ENCODE results near the gene MINDY3. TPM values are rescaled to one million over a fixed set of nuclear protein-coding genes. Genes with fewer than 3 reads are reported as not detected.

The MINDY3 gene
- polyA plus RNA-seq, 1 donor (not counting 4 experiments of a cell fraction or from before 2014, with no cell fraction given): 22.1 TPM

DNA sequence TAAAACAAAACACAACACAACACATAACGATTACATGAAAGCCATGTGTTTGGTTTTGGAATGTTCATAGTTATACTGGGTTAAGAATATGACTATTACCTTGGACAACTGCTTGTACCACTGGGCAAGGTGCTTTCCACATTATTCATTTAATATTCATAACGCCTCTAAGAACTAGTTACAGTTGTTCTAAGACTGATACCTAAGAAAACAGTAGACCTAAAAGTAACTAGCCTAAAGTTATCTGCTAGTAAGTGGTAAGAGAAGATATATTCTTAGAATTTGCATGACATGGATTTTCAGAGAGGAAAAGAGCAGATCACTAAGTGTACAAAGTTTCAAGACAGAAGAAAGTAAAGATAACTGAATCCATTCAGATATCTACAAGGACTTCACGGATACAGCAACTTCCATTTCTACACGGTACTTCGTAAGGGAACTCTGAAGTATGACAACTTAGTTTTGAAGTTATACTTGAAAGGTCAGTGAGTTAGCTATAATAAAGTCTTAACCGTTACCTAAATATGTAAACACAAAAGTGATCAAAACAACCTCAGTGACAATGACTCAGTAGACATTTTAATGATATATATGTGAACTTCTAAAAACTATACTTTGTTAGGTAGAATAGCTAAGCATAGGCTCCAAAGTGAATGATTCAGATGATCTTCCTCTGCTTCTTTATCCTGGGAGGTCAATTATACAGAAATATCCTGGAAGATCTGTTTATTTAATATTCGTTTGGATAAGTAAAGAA is 65.1 kb downstream of the MINDY3 start:
- FAIRE-seq: no peak
- TF ChIP-seq CTCF (optimal IDR thresholded peaks at IDR 0.05 in 1 of 3, IDR thresholded peaks at IDR 0.05 in 1 of 3, conservative IDR thresholded peaks at IDR 0.05 in 1 of 3; ENCODE audit: extremely low read depth in 1 of 3, insufficient read depth in 2 of 3, low read length in 3 of 3) (no peak), EZH2 (IDR thresholded peaks at IDR 0.05; ENCODE audit: low read length) (no peak)
- Histone ChIP-seq H3K9me3 (ENCODE audit: control insufficient read depth, low read depth, low read length) (no peaks in the 10 kb centered on the region), H3K4me2 (ENCODE audit: control insufficient read depth, extremely low read depth, insufficient read depth, low read depth, low read length) (no peak overlapping the region), H3K9me1 (ENCODE audit: control insufficient read depth, extremely low read depth, insufficient read depth, low read length) (no peaks in the 10 kb centered on the region), H4K20me1 (ENCODE audit: control insufficient read depth, extremely low read depth, insufficient read depth, low read length) (no peaks in the 10 kb centered on the region), H3K4me1 (ENCODE audit: control insufficient read depth, extremely low read depth, insufficient read depth, low read length) (no peaks in the 10 kb centered on the region), H3K4me3 (ENCODE audit: control insufficient read depth in 2 of 3, extremely low read depth in 1 of 3, insufficient read depth in 2 of 3, low read depth in 1 of 3, low read length in 3 of 3) (no peak overlapping the region), H3K36me3 (ENCODE audit: control insufficient read depth in 2 of 2, extremely low read depth in 1 of 2, insufficient read depth in 2 of 2, low read length in 2 of 2) (peaks cover 0 to 1% of the 10 kb centered on the region in 2 experiments), H3K79me2 (ENCODE audit: control insufficient read depth, insufficient read depth, low read length) (no peaks in the 10 kb centered on the region), H3K9ac (ENCODE audit: control insufficient read depth, extremely low read depth, insufficient read depth, low read length) (no peak overlapping the region), H2AFZ (ENCODE audit: control insufficient read depth, low read length) (no peak overlapping the region), H3K27me3 (ENCODE audit: control insufficient read depth, extremely low read depth, insufficient read depth, low read length) (no peaks in the 10 kb centered on the region), H3K27ac (ENCODE audit: control insufficient read depth, insufficient read depth, low read length) (no peak overlapping the region)
- no peak for DNase-seq (ENCODE audit: low read depth, low spot score)
- dilution Hi-C loops (cut with MboI; ENCODE audit: extremely low pct_ligation_motif_present, low sequenced_read_pairs): no loop called here

DNA sequence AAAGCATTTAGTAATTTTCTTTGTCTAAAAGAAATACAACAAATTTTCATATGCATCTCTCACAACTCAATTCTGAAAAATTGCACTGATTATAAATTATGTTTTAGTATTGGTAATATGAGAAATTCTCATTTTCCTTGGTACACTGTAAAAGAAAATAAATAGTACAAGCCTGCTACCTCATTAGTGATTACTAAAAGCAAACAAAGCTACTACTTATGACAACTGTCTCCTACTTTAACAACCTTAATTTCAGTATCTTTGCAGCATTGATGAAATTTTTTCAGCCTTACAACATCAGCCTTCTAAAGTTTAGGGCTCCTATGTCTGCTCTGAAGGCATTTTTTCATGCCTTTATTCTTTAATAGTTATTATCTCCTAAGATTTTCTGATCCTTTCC is 65.7 kb downstream of the MINDY3 start:
- TF ChIP-seq CTCF (optimal IDR thresholded peaks at IDR 0.05 in 1 of 3, IDR thresholded peaks at IDR 0.05 in 1 of 3, conservative IDR thresholded peaks at IDR 0.05 in 1 of 3; ENCODE audit: extremely low read depth in 1 of 3, insufficient read depth in 2 of 3, low read length in 3 of 3): no peak
- no peak for TF ChIP-seq EZH2 (IDR thresholded peaks at IDR 0.05; ENCODE audit: low read length)
- H3K9ac ChIP-seq (ENCODE audit: control insufficient read depth, extremely low read depth, insufficient read depth, low read length): no peak overlapping the region
- H3K27me3 ChIP-seq (ENCODE audit: control insufficient read depth, extremely low read depth, insufficient read depth, low read length): no peaks in the 10 kb centered on the region
- no peak overlapping the region for H2AFZ ChIP-seq (ENCODE audit: control insufficient read depth, low read length)
- FAIRE-seq (no peak), DNase-seq (ENCODE audit: low read depth, low spot score) (no peak)
- no peak overlapping the region for H3K4me2 ChIP-seq (ENCODE audit: control insufficient read depth, extremely low read depth, insufficient read depth, low read depth, low read length)
- dilution Hi-C loops (cut with MboI; ENCODE audit: extremely low pct_ligation_motif_present, low sequenced_read_pairs): no loop called here
- H3K79me2 ChIP-seq (ENCODE audit: control insufficient read depth, insufficient read depth, low read length): no peaks in the 10 kb centered on the region
- no peaks in the 10 kb centered on the region for H4K20me1 ChIP-seq (ENCODE audit: control insufficient read depth, extremely low read depth, insufficient read depth, low read length)
- no peak overlapping the region for H3K4me3 ChIP-seq (ENCODE audit: control insufficient read depth in 2 of 3, extremely low read depth in 1 of 3, insufficient read depth in 2 of 3, low read depth in 1 of 3, low read length in 3 of 3)
- H3K36me3 ChIP-seq (ENCODE audit: control insufficient read depth in 2 of 2, extremely low read depth in 1 of 2, insufficient read depth in 2 of 2, low read length in 2 of 2): peaks cover 0 to 1% of the 10 kb centered on the region in 2 experiments
- H3K27ac ChIP-seq (ENCODE audit: control insufficient read depth, insufficient read depth, low read length): no peak overlapping the region
- no peaks in the 10 kb centered on the region for H3K9me3 ChIP-seq (ENCODE audit: control insufficient read depth, low read depth, low read length)
- H3K9me1 ChIP-seq (ENCODE audit: control insufficient read depth, extremely low read depth, insufficient read depth, low read length): no peaks in the 10 kb centered on the region
- H3K4me1 ChIP-seq (ENCODE audit: control insufficient read depth, extremely low read depth, insufficient read depth, low read length): no peaks in the 10 kb centered on the region

All from keratinocyte (primary cell).